Stimulated activated CD8-positive, alpha-beta memory T cell treated with anti-CD3 and anti-CD28 coated beads, Interleukin-7, amount 100 ng/mL, for 48 hours (primary cell): ENCODE data around the gene MYCBP2.

ENCODE experiments used
- DNase-seq, 2 donors: peaks; one replicate each; pipeline ENCODE4 v3.0.0-alpha.2; 2020; ENCODE audit warnings: low read depth in 1 of 2; ENCODE audit errors: extremely low read depth in 1 of 2

The MYCBP2 gene

GRCh38 chr13:77124423-77124822 is 202.5 kb downstream of the MYCBP2 start:
- DNase-seq = no peak

- DNase-seq = no peak
Observed at GRCh38 chr13:77118134-77118533, 208.8 kb downstream of the MYCBP2 start.

- no peak for DNase-seq
Observed at GRCh38 chr13:77114271-77114670, 212.6 kb downstream of the MYCBP2 start.

- no peak for DNase-seq
Observed at GRCh38 chr13:77113496-77113895, 213.4 kb downstream of the MYCBP2 start.

GRCh38 chr13:77105051-77105450 is 221.8 kb downstream of the MYCBP2 start:
- DNase-seq = no peak

- DNase-seq = no peak
Observed at GRCh38 chr13:77099415-77099814, 227.5 kb downstream of the MYCBP2 start.

- no peak for DNase-seq
Observed at GRCh38 chr13:77095288-77095687, 231.6 kb downstream of the MYCBP2 start.

- DNase-seq = no peak
Observed at GRCh38 chr13:77094773-77095172, 232.1 kb downstream of the MYCBP2 start.

- no peak for DNase-seq
Observed at GRCh38 chr13:77093735-77094134, 233.2 kb downstream of the MYCBP2 start.

GRCh38 chr13:77084755-77085154 is 242.1 kb downstream of the MYCBP2 start:
- no peak for DNase-seq

GRCh38 chr13:77079902-77080413 is 246.9 kb downstream of the MYCBP2 start:
- no peak for DNase-seq

- DNase-seq = no peak
Observed at GRCh38 chr13:77067519-77067918, 259.4 kb downstream of the MYCBP2 start.

- no peak for DNase-seq
Observed at GRCh38 chr13:77065461-77066147, 261.3 kb downstream of the MYCBP2 start.

- DNase-seq = no peak
Observed at GRCh38 chr13:77062097-77062496, 264.8 kb downstream of the MYCBP2 start.

GRCh38 chr13:77061362-77061761 is 265.5 kb downstream of the MYCBP2 start:
- DNase-seq = no peak

- DNase-seq = no peak
Observed at GRCh38 chr13:77056886-77057285, 270.0 kb downstream of the MYCBP2 start.

GRCh38 chr13:77056382-77056781 is 270.5 kb downstream of the MYCBP2 start:
- no peak for DNase-seq

GRCh38 chr13:77055158-77055557 is 271.7 kb downstream of the MYCBP2 start:
- no peak for DNase-seq

- DNase-seq = no peak
Observed at GRCh38 chr13:77053192-77053591, 273.7 kb downstream of the MYCBP2 start.

- DNase-seq = no peak
Observed at GRCh38 chr13:77048681-77049080, 278.2 kb downstream of the MYCBP2 start.

GRCh38 chr13:77047649-77048343 is 279.1 kb downstream of the MYCBP2 start:
- no peak for DNase-seq

- no peak for DNase-seq
Observed at GRCh38 chr13:77042566-77043177, 284.2 kb downstream of the MYCBP2 start.
